Measurements from ENCODE around the gene CMIP. TPM values are rescaled to one million over a fixed set of nuclear protein-coding genes. Genes with fewer than 3 reads are reported as not detected.

Gene CMIP
- polyA plus RNA-seq, 1 experiment, result 4.9 TPM

DNA sequence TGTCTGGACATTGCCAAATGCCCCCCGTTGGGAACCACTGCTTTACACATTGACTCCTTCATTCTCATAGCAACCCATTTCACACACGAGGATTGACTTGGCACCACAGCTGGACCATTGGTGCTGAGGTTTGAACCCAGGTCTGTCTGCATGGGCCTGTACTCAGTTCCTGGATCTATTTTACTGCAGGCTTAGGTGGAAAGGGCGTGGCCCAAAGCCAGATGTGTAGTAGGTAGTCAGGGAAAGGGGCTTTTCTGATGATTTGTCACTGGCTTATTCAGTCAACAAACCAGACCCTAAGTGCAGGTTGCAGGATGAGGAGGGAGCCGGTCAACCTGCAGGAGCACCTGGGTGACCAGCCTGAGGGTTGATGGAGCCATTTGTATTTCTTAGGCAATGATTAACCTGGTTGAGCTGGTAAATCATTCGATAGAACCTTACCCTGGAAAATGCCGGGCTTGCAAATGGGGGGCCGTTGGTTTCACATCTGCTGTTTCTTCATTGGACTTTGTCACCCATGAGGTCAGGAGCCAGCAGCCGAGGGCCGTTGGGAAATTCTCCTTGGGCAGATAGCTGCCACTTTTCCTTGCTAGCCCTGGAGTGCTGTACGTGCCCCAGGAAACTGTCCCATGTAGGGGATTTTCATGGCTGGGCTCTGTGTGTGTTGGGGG is 104.4 kb downstream of the CMIP start:
- no peak overlapping the region for H3K4me3 ChIP-seq (ENCODE audit: low read depth, low read length)
- ChIA-PET CTCF (no interaction called here), POLR2A (no interaction called here)
- no peaks in the 10 kb centered on the region for H3K27me3 ChIP-seq (ENCODE audit: control insufficient read depth, insufficient read depth, low read length)
- no peaks in the 10 kb centered on the region for H3K36me3 ChIP-seq (ENCODE audit: control insufficient read depth, insufficient read depth, low read length)
- TF ChIP-seq, protein P1, sequence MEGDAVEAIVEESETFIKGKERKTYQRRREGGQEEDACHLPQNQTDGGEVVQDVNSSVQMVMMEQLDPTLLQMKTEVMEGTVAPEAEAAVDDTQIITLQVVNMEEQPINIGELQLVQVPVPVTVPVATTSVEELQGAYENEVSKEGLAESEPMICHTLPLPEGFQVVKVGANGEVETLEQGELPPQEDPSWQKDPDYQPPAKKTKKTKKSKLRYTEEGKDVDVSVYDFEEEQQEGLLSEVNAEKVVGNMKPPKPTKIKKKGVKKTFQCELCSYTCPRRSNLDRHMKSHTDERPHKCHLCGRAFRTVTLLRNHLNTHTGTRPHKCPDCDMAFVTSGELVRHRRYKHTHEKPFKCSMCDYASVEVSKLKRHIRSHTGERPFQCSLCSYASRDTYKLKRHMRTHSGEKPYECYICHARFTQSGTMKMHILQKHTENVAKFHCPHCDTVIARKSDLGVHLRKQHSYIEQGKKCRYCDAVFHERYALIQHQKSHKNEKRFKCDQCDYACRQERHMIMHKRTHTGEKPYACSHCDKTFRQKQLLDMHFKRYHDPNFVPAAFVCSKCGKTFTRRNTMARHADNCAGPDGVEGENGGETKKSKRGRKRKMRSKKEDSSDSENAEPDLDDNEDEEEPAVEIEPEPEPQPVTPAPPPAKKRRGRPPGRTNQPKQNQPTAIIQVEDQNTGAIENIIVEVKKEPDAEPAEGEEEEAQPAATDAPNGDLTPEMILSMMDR (IDR thresholded peaks at IDR 0.05; ENCODE audit: insufficient read depth, low read depth, low read length), result no peak
- DNase-seq (ENCODE audit: low read depth), result no peak

DNA sequence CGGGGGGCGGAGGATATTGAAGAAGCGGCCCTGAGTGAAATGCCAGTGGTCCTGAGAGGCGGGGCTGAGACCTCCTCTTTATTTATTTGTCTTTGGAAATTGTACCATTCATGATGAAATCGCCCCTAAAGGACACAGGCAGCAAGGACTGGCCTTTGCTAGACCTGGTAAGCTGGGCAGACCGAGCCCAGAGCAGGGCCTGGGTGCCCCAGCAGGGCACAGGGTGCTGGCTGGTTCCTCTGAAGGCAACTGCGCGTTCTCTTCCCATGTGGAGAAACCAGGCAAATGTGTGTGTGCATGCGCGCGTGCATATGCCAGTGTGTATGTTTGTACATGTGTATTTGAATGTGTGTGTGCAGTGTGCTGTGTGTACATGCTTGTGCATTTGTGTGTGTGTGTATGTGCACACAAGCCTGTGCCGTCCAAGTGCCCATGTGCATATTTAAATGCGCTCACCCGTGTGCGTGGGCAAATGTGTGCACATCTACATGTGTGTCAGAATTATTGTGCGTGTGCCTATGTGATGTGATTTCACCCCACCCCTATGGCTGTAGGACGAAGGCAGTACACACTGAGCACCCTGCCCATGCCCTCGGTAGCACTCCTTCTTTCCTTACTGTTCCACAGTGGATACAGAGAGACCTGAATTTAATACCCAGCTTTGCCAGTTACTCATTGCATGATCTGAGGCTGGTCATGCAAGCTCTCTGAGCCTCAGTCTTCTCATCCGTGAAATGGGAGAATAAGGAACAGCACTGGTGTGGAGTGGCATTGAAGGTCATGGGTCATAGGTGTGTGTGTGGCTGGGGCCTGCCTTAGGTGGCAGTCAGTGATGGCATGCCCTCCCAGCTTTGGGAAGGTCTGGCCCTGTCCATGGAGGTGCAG is 105.2 kb downstream of the CMIP start:
- TF ChIP-seq, protein P1 (IDR thresholded peaks at IDR 0.05; ENCODE audit: insufficient read depth, low read depth, low read length), result no peak
- H3K36me3 ChIP-seq (ENCODE audit: control insufficient read depth, insufficient read depth, low read length), result no peaks in the 10 kb centered on the region
- H3K4me3 ChIP-seq (ENCODE audit: low read depth, low read length), result no peak overlapping the region
- no peaks in the 10 kb centered on the region for H3K27me3 ChIP-seq (ENCODE audit: control insufficient read depth, insufficient read depth, low read length)
- DNase-seq (ENCODE audit: low read depth), result no peak
- CTCF ChIA-PET, result no interaction called here
- POLR2A ChIA-PET, result no interaction called here

DNA sequence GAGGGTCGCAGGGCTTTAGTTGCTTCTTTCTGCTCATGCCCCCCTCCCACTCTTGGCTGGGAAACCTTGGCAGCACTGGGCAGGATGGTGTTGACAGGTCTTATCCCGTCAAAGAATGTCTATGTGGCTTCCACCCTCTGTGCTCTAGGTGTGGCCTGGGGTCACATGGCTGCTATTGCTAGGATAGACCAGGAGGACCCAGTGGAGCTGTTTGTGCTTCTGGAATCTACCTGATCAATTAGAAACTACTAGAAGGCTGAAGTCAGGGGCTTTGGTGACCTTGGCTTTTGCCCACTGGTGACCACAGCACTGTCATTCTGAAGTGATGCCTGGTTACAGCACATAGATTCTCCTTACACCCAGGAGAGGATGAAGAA is 105.8 kb downstream of the CMIP start:
- TF ChIP-seq, protein P1 (IDR thresholded peaks at IDR 0.05; ENCODE audit: insufficient read depth, low read depth, low read length), result no peak
- Histone ChIP-seq H3K27me3 (ENCODE audit: control insufficient read depth, insufficient read depth, low read length) (no peaks in the 10 kb centered on the region), H3K36me3 (ENCODE audit: control insufficient read depth, insufficient read depth, low read length) (no peaks in the 10 kb centered on the region), H3K4me3 (ENCODE audit: low read depth, low read length) (no peak overlapping the region)
- POLR2A ChIA-PET, result no interaction called here
- CTCF ChIA-PET, result no interaction called here
- DNase-seq (ENCODE audit: low read depth), result no peak

DNA sequence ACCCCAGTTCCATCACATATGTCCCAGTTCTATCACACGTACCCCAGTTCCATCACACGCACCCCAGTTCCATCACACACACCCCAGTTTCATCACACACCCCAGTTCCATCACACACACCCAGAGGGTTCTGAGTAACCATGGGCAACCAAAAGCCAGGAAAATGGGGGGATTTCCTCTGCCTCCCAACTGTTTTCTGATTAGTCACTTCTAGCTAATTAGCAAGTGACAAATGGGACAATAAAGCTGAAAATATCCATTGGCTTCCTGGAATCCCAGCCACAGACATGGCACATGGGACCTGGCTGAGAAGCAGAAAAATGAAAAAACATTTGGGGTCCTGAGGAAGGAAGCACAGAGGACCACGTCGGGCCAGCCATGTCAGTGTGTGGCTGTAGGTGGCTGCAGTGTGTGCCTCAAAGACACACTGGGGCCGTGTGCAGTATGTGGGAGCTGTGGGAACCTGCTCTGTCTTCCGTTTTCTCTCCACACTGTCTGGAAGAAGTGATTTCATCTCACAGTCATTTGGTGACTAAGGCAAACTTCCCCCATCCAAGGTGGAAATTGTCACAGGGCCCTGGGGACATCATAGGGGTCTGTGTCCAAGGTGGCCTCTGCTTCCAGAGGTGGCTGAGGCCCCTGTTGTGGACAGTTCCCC is 106.7 kb downstream of the CMIP start:
- ChIA-PET CTCF (no interaction called here), POLR2A (no interaction called here)
- H3K27me3 ChIP-seq (ENCODE audit: control insufficient read depth, insufficient read depth, low read length), result no peaks in the 10 kb centered on the region

More for the DNA sequence above, 106.7 kb downstream of the CMIP start:
- Histone ChIP-seq H3K4me3 (ENCODE audit: low read depth, low read length) (no peak overlapping the region), H3K36me3 (ENCODE audit: control insufficient read depth, insufficient read depth, low read length) (no peaks in the 10 kb centered on the region)
- DNase-seq (ENCODE audit: low read depth), result no peak
- TF ChIP-seq, protein P1 (IDR thresholded peaks at IDR 0.05; ENCODE audit: insufficient read depth, low read depth, low read length), result no peak
